Measurements from ENCODE around the gene S100A8. TPM values are rescaled to one million over a fixed set of nuclear protein-coding genes. Genes with fewer than 3 reads are reported as not detected.

Gene S100A8
- total RNA-seq, 1 experiment from 2014 or later: 1.4 TPM

DNA sequence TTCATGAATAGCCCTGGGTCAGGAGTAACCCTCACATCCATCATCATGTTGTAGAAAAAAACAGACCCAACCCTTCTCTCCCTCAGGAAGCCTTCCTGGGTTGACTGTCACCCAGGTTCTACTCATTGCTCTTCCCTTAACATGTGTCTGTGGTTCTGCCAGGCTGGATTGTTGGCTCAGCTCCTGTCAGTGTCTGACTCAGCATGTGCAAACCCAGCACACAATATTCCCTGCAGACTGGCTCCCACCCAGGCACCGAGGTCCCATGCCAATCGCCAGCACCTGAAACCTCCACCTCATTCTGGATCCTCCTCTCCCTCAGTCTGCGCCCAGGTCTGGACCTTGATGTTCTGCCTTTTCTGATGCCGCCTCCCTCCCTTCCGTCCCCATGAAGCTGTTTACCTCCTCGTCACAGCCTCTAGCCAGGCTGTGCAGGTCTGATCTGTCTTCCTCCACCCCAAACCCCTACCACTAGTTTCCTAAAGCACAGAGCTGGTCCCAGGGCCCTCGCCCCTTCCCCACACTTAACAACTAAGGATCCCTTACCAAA, 4.3 kb upstream of the S100A8 start:
- no peak overlapping the region for H2AFZ ChIP-seq (ENCODE audit: low read depth, low read length, poor library complexity, severe bottlenecking)
- RAD21 ChIA-PET (ENCODE audit: low non-redundant PET in 1 of 2, low total read pairs in 2 of 2, uncharacterized antibody in 2 of 2, unreplicated experiment in 2 of 2): no interaction called here
- TF ChIP-seq, protein P1, sequence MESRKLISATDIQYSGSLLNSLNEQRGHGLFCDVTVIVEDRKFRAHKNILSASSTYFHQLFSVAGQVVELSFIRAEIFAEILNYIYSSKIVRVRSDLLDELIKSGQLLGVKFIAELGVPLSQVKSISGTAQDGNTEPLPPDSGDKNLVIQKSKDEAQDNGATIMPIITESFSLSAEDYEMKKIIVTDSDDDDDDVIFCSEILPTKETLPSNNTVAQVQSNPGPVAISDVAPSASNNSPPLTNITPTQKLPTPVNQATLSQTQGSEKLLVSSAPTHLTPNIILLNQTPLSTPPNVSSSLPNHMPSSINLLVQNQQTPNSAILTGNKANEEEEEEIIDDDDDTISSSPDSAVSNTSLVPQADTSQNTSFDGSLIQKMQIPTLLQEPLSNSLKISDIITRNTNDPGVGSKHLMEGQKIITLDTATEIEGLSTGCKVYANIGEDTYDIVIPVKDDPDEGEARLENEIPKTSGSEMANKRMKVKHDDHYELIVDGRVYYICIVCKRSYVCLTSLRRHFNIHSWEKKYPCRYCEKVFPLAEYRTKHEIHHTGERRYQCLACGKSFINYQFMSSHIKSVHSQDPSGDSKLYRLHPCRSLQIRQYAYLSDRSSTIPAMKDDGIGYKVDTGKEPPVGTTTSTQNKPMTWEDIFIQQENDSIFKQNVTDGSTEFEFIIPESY (IDR thresholded peaks at IDR 0.05; ENCODE audit: extremely low read depth, insufficient replicate concordance, low read length): no peak
- TF ChIP-seq, protein P2, sequence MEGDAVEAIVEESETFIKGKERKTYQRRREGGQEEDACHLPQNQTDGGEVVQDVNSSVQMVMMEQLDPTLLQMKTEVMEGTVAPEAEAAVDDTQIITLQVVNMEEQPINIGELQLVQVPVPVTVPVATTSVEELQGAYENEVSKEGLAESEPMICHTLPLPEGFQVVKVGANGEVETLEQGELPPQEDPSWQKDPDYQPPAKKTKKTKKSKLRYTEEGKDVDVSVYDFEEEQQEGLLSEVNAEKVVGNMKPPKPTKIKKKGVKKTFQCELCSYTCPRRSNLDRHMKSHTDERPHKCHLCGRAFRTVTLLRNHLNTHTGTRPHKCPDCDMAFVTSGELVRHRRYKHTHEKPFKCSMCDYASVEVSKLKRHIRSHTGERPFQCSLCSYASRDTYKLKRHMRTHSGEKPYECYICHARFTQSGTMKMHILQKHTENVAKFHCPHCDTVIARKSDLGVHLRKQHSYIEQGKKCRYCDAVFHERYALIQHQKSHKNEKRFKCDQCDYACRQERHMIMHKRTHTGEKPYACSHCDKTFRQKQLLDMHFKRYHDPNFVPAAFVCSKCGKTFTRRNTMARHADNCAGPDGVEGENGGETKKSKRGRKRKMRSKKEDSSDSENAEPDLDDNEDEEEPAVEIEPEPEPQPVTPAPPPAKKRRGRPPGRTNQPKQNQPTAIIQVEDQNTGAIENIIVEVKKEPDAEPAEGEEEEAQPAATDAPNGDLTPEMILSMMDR (IDR thresholded peaks at IDR 0.05 in 2 of 3, conservative IDR thresholded peaks at IDR 0.05 in 1 of 3; ENCODE audit: borderline replicate concordance in 1 of 3, insufficient read depth in 1 of 3, low read depth in 2 of 3, low read length in 2 of 3): no peak
- TF ChIP-seq, protein P3, sequence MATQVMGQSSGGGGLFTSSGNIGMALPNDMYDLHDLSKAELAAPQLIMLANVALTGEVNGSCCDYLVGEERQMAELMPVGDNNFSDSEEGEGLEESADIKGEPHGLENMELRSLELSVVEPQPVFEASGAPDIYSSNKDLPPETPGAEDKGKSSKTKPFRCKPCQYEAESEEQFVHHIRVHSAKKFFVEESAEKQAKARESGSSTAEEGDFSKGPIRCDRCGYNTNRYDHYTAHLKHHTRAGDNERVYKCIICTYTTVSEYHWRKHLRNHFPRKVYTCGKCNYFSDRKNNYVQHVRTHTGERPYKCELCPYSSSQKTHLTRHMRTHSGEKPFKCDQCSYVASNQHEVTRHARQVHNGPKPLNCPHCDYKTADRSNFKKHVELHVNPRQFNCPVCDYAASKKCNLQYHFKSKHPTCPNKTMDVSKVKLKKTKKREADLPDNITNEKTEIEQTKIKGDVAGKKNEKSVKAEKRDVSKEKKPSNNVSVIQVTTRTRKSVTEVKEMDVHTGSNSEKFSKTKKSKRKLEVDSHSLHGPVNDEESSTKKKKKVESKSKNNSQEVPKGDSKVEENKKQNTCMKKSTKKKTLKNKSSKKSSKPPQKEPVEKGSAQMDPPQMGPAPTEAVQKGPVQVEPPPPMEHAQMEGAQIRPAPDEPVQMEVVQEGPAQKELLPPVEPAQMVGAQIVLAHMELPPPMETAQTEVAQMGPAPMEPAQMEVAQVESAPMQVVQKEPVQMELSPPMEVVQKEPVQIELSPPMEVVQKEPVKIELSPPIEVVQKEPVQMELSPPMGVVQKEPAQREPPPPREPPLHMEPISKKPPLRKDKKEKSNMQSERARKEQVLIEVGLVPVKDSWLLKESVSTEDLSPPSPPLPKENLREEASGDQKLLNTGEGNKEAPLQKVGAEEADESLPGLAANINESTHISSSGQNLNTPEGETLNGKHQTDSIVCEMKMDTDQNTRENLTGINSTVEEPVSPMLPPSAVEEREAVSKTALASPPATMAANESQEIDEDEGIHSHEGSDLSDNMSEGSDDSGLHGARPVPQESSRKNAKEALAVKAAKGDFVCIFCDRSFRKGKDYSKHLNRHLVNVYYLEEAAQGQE (IDR thresholded peaks at IDR 0.05; ENCODE audit: low read depth): no peak
- TF ChIP-seq ZFX (IDR thresholded peaks at IDR 0.05) (no peak), SRF (IDR thresholded peaks at IDR 0.05; ENCODE audit: low read depth) (no peak), POLR2A (IDR thresholded peaks at IDR 0.05; ENCODE audit: borderline replicate concordance, extremely low read depth, insufficient read depth, insufficient read length) (no peak), JUND (IDR thresholded peaks at IDR 0.05) (no peak), FOSL1 (IDR thresholded peaks at IDR 0.05; ENCODE audit: low read depth) (no peak), SIN3A (IDR thresholded peaks at IDR 0.05; ENCODE audit: low read depth) (no peak), TCF7L2 (IDR thresholded peaks at IDR 0.05; ENCODE audit: borderline replicate concordance, extremely low read depth, insufficient read depth, insufficient read length) (no peak), POLR2AphosphoS5 (IDR thresholded peaks at IDR 0.05; ENCODE audit: low read depth, low read length) (no peak), EGR1 (IDR thresholded peaks at IDR 0.05; ENCODE audit: low read depth) (no peak), CBX3 (IDR thresholded peaks at IDR 0.05; ENCODE audit: low read depth) (no peak)
- TF ChIP-seq, protein P4, sequence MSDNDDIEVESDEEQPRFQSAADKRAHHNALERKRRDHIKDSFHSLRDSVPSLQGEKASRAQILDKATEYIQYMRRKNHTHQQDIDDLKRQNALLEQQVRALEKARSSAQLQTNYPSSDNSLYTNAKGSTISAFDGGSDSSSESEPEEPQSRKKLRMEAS (IDR thresholded peaks at IDR 0.05): no peak
- H4K20me1 ChIP-seq (ENCODE audit: insufficient read depth): no peaks in the 10 kb centered on the region
- DNase-seq (ENCODE audit: low read depth, low spot score): no peak
- no peaks in the 10 kb centered on the region for H3K36me3 ChIP-seq (ENCODE audit: control insufficient read depth in 1 of 2, insufficient read depth in 2 of 2, low read length in 2 of 2)
- no peak overlapping the region for H3K4me3 ChIP-seq (replicated peaks in 1 of 2; ENCODE audit: low read depth in 1 of 2, low read length in 2 of 2)
- H3K9me2 ChIP-seq (ENCODE audit: insufficient read depth): no peaks in the 10 kb centered on the region
- peak; percentile 13; the same call in 1 of the 2 replicates for ATAC-seq
- no peaks in the 10 kb centered on the region for H3K9me3 ChIP-seq (ENCODE audit: control insufficient read depth in 1 of 2, insufficient read depth in 1 of 2, low read depth in 1 of 2, low read length in 2 of 2)
- no peak overlapping the region for H3K9ac ChIP-seq (ENCODE audit: low read length)
- no peak overlapping the region for H3K4me2 ChIP-seq (ENCODE audit: low read length)
- H3K79me2 ChIP-seq (ENCODE audit: insufficient read depth, low read length): no peaks in the 10 kb centered on the region
- H3K27me3 ChIP-seq (ENCODE audit: insufficient read depth, low read length): peaks cover 72% of the 10 kb centered on the region
- intact Hi-C loops (cut with micrococcal nuclease): no loop called here
- POLR2A ChIA-PET: no interaction called here
- H3K27ac ChIP-seq (ENCODE audit: low read depth, low read length): no peak overlapping the region
- no peaks in the 10 kb centered on the region for H3K4me1 ChIP-seq (ENCODE audit: control insufficient read depth in 1 of 2, insufficient read depth in 2 of 2, low read length in 2 of 2)
- no TSS peak for BruUV-seq (replicated peaks)
- CTCF ChIA-PET: no interaction called here

Data from HCT116 (cell line).